Measurements from ENCODE around the gene GPR18. TPM values are rescaled to one million over a fixed set of nuclear protein-coding genes. Genes with fewer than 3 reads are reported as not detected.

The GPR18 gene
- total and polyA plus RNA-seq, 2 of the 4 experiments (the other 2 are of a cell fraction) = not detected

DNA sequence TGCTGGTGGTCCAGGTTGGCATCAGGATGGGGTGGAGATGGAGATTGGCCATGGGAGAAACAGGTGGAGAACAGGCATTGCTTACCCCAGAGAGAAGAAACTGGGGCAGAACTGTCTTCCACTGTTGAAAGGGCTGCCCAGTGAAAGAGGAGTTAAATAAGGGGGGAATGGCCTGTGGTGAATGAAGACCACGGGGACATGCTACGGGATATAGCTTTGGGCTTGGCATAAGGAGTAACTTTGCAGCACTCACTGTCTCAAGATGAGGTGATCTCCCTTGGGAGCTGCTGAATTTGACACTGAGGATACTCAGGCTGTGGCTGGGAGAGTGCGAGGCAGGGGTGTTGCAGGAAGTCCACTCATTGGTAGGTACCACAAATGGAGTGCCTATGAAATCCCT is 10.6 kb upstream of the GPR18 start:
- Histone ChIP-seq H3K27me3 (ENCODE audit: control insufficient read depth, insufficient read depth, low read length) (no peaks in the 10 kb centered on the region), H4K8ac (ENCODE audit: low read depth in 2 of 2, low read length in 2 of 2) (no peak overlapping the region), H2BK20ac (ENCODE audit: low read depth, low read length) (no peak overlapping the region), H3K56ac (ENCODE audit: extremely low read depth, insufficient read depth, low read length) (no peak overlapping the region), H4K5ac (ENCODE audit: low read depth, low read length) (no peak overlapping the region), H3K23ac (ENCODE audit: low read depth, low read length) (no peak overlapping the region), H2BK15ac (ENCODE audit: low read depth, low read length) (no peak overlapping the region), H2AK9ac (replicated peaks; ENCODE audit: low read depth, low read length, poor library complexity) (no peak overlapping the region), H3K14ac (replicated peaks; ENCODE audit: low read depth, low read length) (no peak overlapping the region), H3K4me2 (ENCODE audit: low read depth, low read length) (no peak overlapping the region), H3K27ac (ENCODE audit: insufficient read depth, low read length) (no peak overlapping the region), H2BK5ac (ENCODE audit: low read depth, low read length, poor library complexity, severe bottlenecking) (no peak overlapping the region), H4K91ac (ENCODE audit: insufficient read depth, low read depth, low read length) (no peak overlapping the region), H3K79me1 (ENCODE audit: low read depth in 1 of 2, low read length in 2 of 2) (peaks cover 0 to 6% of the 10 kb centered on the region in 2 experiments; a peak in 3 of 4 replicates), H3K4me3 (ENCODE audit: insufficient read depth, low read depth, low read length) (no peak overlapping the region), H2AFZ (replicated peaks; ENCODE audit: low read length, poor library complexity) (no peak overlapping the region), H3K4me1 (ENCODE audit: control insufficient read depth, insufficient read depth, low read length) (no peaks in the 10 kb centered on the region), H3K4ac (ENCODE audit: low read depth, low read length) (no peak overlapping the region), H3K36me3 (ENCODE audit: control insufficient read depth, insufficient read depth, low read length) (peaks cover 5% of the 10 kb centered on the region), H3K9me3 (ENCODE audit: control insufficient read depth, insufficient read depth, low read length) (no peaks in the 10 kb centered on the region; the same call in none of the 2 replicates), H2AK5ac (ENCODE audit: low read depth, low read length) (no peak overlapping the region), H4K20me1 (ENCODE audit: insufficient read depth, low read length) (0 out of 2 replicates have a peak, but pooled peaks cover 5% of the 10 kb centered on the region), H3K18ac (ENCODE audit: low read depth, low read length) (no peak overlapping the region), H3K9me1 (ENCODE audit: insufficient read depth, low read length) (no peaks in the 10 kb centered on the region), H3K9ac (ENCODE audit: low read depth, low read length) (no peak overlapping the region), H2BK120ac (ENCODE audit: low read depth, low read length) (no peak overlapping the region)
- ChIA-PET POLR2A (ENCODE audit: unreplicated experiment) (no interaction called here), CTCF (interaction anchor here (0.9 to 4.5 kb wide), 9 partner anchors 11 to 171 kb away, joined by 3 to 85 read pairs (median 6); no protein-coding TSS in a partner anchor)
- BruUV-seq (replicated peaks) = no TSS peak
- TF ChIP-seq CTCF (conservative IDR thresholded peaks at IDR 0.05; ENCODE audit: low read depth, low read length) = no peak
- TF ChIP-seq NFE2L2 (IDR thresholded peaks at IDR 0.05; ENCODE audit: low read depth, low read length) = no peak
- TF ChIP-seq MAFK (IDR thresholded peaks at IDR 0.05; ENCODE audit: low read depth, low read length) = no peak
- no peak for TF ChIP-seq BHLHE40 (IDR thresholded peaks at IDR 0.05; ENCODE audit: low read depth, low read length)
- no peak for TF ChIP-seq ELK1 (IDR thresholded peaks at IDR 0.05; ENCODE audit: borderline replicate concordance, low read depth, low read length)
- no peak for TF ChIP-seq POLR2A (IDR thresholded peaks at IDR 0.05; ENCODE audit: low read depth, low read length)
- no peak for TF ChIP-seq RFX5 (IDR thresholded peaks at IDR 0.05; ENCODE audit: low read depth, low read length)
- no peak for TF ChIP-seq CHD1 (IDR thresholded peaks at IDR 0.05; ENCODE audit: low read depth, low read length)
- TF ChIP-seq MXI1 (IDR thresholded peaks at IDR 0.05; ENCODE audit: borderline replicate concordance, low read depth, low read length) = no peak
- TF ChIP-seq RCOR1 (IDR thresholded peaks at IDR 0.05; ENCODE audit: insufficient replicate concordance, low read length) = no peak
- no peak for TF ChIP-seq RAD21 (IDR thresholded peaks at IDR 0.05; ENCODE audit: low read length)
- TF ChIP-seq FOS (IDR thresholded peaks at IDR 0.05; ENCODE audit: low read depth, low read length) = no peak
- DNase-seq (no peak), ATAC-seq (ENCODE audit: low read depth) (no peak)
- no CpG with 5 or more reads among the region's 3 CpGs for WGBS, 2 experiments (ENCODE audit: extremely low coverage in 2 of 2, insufficient read length in 1 of 2)
- dilution Hi-C loops (cut with HindIII; ENCODE audit: low sequenced_read_pairs, unreplicated experiment) (no loop called here), intact Hi-C loops (cut with micrococcal nuclease) (loop anchor here (1.0 to 10.0 kb wide), 3 partner anchors 168 to 424 kb away; no protein-coding TSS in a partner anchor), in situ Hi-C loops (cut with MboI; ENCODE audit: low sequenced_read_pairs) (no loop called here)

All from IMR-90 (cell line).